Glutamatergic neuron (in vitro differentiated cells): Measurements from ENCODE around the gene DNAJC18. TPM values are rescaled to one million over a fixed set of nuclear protein-coding genes. Genes with fewer than 3 reads are reported as not detected.
"Not testable (repeated sequence)": the region's sequence is repeated elsewhere in the genome, so short reads cannot be mapped to it uniquely, and the experiment has no call there.

ENCODE experiments used
- DNase-seq: peaks from one replicate; pipeline ENCODE4 v3.0.0; 2022
- H3K27ac Mint-ChIP-seq: one replicate; pipeline ENCODE4 v1.8.0; 2020; ENCODE audit warnings: mild to moderate bottlenecking, mixed read lengths, inconsistent platforms; ENCODE audit not compliant: unreplicated experiment
- H3K27me3 Mint-ChIP-seq: one replicate; pipeline ENCODE4 v1.8.0; 2020; ENCODE audit warnings: mild to moderate bottlenecking, moderate library complexity, mixed read lengths, inconsistent platforms; ENCODE audit not compliant: unreplicated experiment
- H3K36me3 Mint-ChIP-seq: one replicate; pipeline ENCODE4 v1.8.0; 2020; ENCODE audit warnings: mild to moderate bottlenecking, mixed read lengths, inconsistent platforms; ENCODE audit not compliant: unreplicated experiment
- H3K4me1 Mint-ChIP-seq: one replicate; pipeline ENCODE4 v1.8.0; 2020; ENCODE audit warnings: mild to moderate bottlenecking, low read depth, mixed read lengths, inconsistent platforms; ENCODE audit not compliant: unreplicated experiment
- H3K4me3 Mint-ChIP-seq: one replicate; pipeline ENCODE4 v1.8.0; 2020; ENCODE audit warnings: mild to moderate bottlenecking, mixed read lengths, inconsistent platforms; ENCODE audit not compliant: unreplicated experiment
- H3K9me3 Mint-ChIP-seq: one replicate; pipeline ENCODE4 v1.8.0; 2020; ENCODE audit warnings: mild to moderate bottlenecking, moderate library complexity, mixed read lengths, inconsistent platforms; ENCODE audit not compliant: unreplicated experiment
- CTCF ChIP-seq: fragments of 200-600 bp; sonication (generic); IDR thresholded peaks from one replicate; pipeline ENCODE4 v1.5.0; 2021; ENCODE audit not compliant: partially characterized antibody, unreplicated experiment
- long read RNA-seq: library from polyadenylated mRNA; unstranded; transcript quantifications from one replicate; pipeline ENCODE4 v2.0.0, GENCODE V29; 2020; ENCODE audit not compliant: unreplicated experiment
- total RNA-seq: library from RNA; stranded (reverse); fragmentation: NEBNext Ultra II Directional; extraction: Animal tissue kit (Norgen Biotek cat#: 25700); gene quantifications from one replicate; pipeline ENCODE4 v1.2.1, GENCODE V29; 2021; ENCODE audit not compliant: unreplicated experiment

The DNAJC18 gene
- total RNA-seq: 55.9 TPM
- long read RNA-seq, full-length matches to known transcripts: 20 of 25 reads
- long read RNA-seq, partial matches to known transcripts: 2 of 25 reads
- long read RNA-seq, other reads (novel, unspliced or antisense): 3 of 25 reads

DNA sequence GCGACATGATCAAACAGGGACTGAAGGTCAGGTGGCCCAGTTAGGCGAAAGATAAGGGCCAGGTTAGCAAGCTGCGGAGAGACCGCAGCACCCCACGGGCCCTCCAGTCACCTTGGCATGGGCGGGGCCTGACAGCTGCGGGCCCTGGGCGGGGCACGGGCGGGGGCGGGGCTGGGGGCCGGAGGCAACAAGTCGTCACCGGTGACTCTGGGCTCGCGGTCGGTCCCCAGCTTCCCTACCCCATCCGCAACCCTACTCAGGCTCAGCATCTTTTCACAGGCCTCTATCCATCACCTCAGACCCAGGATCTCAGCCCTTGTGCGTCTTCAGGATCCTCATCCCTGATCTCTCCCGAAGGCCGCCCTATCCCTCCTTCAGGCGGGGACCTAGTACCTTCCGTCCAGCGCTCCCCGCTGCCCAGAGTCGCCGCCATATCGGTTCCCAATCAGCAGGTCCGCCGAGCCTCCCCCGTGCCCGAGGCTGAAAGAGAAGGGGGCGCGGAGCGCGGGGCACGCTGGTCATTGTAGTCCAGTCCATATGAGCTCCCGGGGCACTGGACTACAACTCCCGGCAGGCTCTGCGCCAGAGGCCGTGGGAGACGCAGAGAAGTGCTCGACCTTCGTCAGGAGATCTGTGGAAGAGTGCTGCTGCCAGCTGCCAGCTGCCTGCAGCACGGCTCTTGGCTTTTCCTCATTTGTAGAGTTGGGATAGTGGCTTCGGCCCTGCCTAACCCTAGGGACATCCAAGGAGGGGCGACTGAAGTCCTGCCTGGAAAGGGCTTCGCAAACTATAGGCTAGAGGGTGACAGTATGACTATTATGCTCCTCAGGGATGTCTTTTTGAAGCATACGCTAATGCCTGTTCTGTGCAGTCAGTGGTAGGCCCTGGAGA is at the start of gene DNAJC18:
DNAJC18 (minus strand) TSS at position 513 of the 891 bp plus-strand sequence; CDS start at position 433, 80 bp downstream.
- H3K36me3 Mint-ChIP-seq: no peaks in the 10 kb centered on the region
- peaks cover 7% of the 10 kb centered on the region for H3K27me3 Mint-ChIP-seq
- peaks cover 10% of the 10 kb centered on the region for H3K9me3 Mint-ChIP-seq
- no peak for TF ChIP-seq CTCF
- DNase-seq: peak; percentile 98
- H3K4me3 Mint-ChIP-seq: peak within 1 kb of the TSS; percentile 94
- H3K27ac Mint-ChIP-seq: peak within 1 kb of the TSS; percentile 100
- peaks cover 22% of the 10 kb centered on the region for H3K4me1 Mint-ChIP-seq

DNA sequence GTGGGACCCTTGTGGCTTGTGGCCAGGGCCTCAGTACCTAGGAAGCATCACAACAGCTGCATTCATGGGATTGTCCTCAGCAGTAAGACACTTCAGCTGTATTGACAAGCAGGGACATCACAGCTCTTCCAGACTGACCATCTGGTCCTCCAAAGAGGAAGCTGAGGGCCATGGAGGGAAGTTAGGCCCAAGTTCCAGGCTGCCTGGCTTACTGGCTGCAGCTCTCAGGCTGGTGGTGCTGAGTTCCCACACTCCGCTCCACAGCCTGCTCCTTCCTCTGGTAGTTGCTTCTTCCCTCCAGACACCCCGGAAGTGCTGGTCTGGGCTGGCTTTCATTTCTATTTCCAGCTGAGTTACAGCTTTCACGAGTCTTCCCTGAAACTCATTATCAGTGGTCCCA is 48.9 kb upstream of the DNAJC18 start:
- Mint-ChIP-seq H3K4me3 (no peak overlapping the region), H3K27me3 (peaks cover 8% of the 10 kb centered on the region), H3K9me3 (peaks cover 3% of the 10 kb centered on the region), H3K36me3 (no peaks in the 10 kb centered on the region), H3K4me1 (peaks cover 3% of the 10 kb centered on the region), H3K27ac (no peak overlapping the region)
- no peak for DNase-seq
- no peak for TF ChIP-seq CTCF

DNA sequence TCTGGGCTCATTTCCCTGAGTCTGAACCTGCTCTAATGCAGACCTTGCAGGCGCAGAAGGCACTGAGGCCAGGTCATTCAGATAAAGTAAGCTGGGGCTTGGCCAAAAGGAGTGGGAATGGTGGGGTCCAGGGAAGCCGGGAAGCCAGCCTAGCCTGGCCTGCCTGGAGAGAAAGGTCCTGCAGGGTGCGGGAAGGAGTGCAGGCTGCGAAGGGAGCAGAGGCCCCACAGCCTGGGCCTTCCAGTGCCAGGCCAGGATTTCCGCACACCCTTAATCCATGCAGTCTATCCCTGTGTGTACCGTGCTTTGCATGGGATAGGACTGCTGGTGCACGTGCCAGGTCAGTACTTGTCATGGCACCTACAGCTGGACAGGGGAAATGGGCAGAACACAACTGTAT is 46.9 kb upstream of the DNAJC18 start:
- Mint-ChIP-seq H3K9me3 (peaks cover 2% of the 10 kb centered on the region), H3K4me1 (peaks cover 3% of the 10 kb centered on the region), H3K27ac (no peak overlapping the region), H3K36me3 (no peaks in the 10 kb centered on the region), H3K27me3 (peaks cover 8% of the 10 kb centered on the region), H3K4me3 (no peak overlapping the region)
- DNase-seq: peak; percentile 43
- no peak for TF ChIP-seq CTCF

DNA sequence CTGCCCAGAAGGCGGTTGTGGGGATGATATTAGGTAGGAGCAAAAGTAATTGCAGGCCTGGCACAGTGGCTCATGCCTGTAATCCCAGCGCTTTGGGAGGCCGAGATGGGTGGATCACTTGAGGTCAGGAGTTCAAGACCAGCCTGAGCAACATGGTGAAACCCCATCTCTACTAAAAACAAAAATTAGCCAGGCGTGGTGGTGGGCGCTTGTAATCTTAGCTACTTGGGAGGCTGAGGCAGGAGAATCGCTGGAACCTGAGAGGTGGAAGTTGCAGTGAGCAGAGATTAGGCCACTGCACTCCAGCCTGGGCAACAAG is 43.5 kb upstream of the DNAJC18 start:
- H3K9me3 Mint-ChIP-seq, H3K27me3 Mint-ChIP-seq, H3K4me3 Mint-ChIP-seq, DNase-seq, H3K36me3 Mint-ChIP-seq, H3K27ac Mint-ChIP-seq, H3K4me1 Mint-ChIP-seq: not testable (repeated sequence)

DNA sequence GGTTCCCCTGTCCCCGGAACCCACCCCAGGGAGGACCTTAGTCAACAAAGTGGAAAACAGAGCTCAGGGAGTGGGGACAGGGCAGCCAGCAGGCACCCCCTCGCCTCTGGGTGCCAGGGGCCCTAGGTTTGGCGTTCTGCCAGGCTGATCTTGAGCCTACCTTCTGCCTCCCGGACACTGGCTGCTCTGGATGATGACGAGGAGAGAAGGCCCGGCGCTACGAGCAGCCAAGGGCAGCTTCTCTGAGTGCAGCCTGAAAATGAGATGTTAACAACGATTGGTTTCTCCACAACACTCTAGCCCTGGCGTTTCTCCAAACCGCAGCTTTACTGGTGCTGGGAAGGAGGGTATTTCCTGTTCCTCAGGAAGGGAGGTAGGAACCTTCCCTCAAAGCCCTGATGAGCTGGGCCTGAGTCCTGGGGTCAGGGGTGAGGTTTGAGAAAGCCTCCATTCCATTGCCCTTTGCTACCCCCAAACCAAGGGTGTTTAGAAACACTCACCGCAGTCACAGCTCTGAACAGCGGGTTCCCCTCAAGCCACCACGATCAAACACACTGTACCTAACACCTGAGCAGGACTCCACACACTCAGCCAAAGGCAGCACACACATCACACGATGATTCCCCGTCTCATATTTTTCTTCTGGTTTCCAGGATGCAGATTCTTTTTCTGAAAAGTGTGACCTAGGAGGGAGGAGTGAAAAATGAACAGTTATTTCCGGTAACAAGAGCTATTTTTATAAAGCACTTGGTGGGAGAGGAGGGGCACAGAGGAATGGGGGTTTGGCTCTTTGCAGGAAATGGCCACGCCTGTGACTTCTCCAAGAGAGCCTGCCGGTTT is 42.9 kb upstream of the DNAJC18 start, which contains the start of gene STING1:
STING1 (minus strand) TSS at position 709 of the 840 bp plus-strand sequence. CDS start 1,054 bp downstream, outside the sequence.
- Mint-ChIP-seq H3K27ac (no peak within 1 kb of the TSS), H3K4me1 (peaks cover 4% of the 10 kb centered on the region), H3K36me3 (no peaks in the 10 kb centered on the region), H3K9me3 (peaks cover 1% of the 10 kb centered on the region), H3K27me3 (peaks cover 4% of the 10 kb centered on the region), H3K4me3 (no peak within 1 kb of the TSS)
- no peak for TF ChIP-seq CTCF
- no peak for DNase-seq
